Endothelial cell of hepatic sinusoid (primary cell): Measurements from ENCODE around the gene SHF.

Experiments used
- in situ Hi-C: cut with HindIII; loops from 2 replicates; pipeline ENCODE4 v1.10.0; 2017; ENCODE audit warnings: low sequenced_read_pairs

SHF gene

DNA sequence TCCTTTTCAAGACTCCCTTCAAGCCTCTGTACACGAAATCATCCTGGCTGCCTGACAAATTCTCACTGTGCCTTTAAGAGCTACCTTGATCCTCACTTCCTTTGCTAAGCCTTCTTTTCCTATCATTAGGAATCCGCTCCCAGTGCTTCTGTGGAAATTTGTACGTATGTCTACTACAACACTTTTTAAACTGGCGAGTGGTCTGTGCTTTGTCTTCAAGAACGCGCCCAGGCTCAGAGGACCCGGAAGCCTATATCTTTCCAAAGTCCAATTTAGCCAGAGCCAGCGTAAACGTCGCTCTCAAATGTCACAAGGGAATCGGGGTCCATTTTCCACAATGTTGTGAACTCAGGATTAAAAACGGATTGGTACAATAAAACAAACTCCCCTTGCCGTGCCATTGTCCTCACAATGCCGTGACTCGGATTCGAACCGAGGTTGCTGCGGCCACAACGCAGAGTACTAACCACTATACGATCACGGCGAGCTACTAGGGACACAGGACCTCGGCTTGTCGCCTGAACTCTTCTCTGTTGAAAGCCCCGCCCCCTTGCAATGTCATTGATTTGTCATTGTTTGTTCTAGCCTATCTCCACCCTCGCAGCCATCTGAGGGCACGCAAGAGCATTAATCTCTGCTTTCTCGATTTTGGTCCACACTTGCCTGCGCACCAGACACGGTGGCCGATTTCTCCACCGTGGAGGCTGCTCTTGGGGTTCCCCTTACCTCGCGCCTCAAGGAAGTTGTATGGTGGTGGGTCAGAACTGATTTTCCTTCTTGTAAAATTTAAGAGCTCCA, 12.4 kb upstream of the SHF start:
- in situ Hi-C loops = loop anchor here (5.0 kb wide), 2 partner anchors 38 to 212 kb away; no protein-coding TSS in a partner anchor

DNA sequence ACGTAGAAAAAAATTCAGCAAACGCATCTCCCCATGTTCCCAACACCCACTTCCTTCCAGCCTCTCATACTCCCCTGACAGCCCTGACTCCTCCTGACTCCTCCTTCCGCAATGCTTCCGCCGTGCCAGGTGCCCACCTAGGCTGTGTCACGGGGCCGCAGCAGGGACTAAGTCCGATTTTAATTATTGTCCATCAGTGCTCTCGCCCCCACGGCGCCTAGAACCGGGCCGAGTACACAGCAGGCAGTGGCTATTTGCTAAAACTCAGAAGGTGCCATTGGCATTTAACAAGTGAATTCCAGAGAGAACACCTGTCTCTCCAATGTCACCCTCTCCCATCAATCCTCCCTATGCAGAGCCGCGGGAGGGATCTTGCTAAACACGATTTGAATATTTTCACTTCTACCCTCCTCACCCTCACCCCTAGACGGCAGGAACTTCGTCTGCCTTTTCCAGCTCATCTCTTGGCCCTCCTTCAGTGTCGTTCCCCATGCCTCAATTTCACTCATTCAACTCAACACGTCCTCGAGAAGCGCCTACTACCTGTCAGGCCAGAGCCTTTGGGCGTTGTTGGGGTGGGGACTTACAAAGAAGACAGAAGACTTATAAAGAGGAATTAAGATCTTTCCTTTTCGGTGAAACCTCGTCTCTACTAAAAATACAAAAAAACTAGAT, 11.5 kb upstream of the SHF start:
- in situ Hi-C loops = no loop called here

DNA sequence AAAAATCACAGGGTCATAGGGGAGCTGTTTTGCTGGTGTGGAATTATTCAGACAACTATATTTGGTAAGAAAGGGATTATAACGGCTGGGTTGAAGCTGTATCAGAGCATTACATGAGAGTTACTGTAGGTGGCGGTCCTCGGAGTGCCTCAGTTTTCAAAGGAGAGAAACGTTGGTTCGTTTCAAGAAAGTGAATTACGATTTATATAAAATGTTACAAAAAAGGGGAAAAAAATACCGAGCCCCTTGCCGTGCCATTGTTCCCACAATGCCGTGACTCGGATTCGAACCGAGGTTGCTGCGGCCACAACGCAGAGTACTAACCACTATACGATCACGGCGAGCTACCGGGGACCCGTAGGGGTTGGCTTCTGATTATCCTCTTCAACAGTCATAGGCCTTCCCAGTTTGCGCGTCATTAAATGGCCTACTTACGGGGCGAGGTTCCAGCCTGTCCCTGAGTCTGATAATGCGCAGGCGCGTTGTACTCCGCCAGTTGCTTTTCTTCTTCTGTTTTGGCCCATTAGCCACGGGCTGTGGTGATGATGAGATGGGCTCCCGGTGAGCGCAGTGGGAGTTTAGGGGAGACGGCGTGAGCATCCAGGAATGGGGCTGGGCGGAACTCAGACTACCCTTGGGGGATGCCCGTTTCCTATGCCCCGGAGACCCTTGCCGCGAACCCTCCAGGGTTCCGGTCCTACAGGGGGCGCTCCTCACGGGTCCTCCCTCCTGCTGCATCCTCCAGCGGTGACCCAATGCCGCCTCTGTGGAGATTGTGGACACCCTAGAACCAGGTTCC, 10.8 kb upstream of the SHF start:
- in situ Hi-C loops = no loop called here

DNA sequence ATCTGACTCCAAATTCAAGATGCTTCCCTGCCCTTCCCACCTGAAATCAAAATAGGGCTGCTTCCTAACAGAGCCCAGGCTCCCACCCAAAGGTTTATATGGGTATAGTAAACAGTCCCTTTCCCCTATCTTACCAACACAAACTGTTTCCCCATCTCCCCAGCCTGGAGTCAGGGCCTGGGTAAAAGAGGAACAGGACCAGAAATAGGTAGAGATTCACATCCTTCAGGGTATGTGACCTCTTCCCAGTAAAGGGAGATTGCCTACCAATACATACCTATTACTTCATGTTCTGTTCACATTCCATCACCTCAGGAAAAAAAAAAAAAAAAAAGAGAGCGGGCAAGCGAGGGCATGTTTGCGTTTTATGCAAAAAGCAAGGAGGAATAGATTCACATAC, 9.7 kb upstream of the SHF start:
- in situ Hi-C loops = no loop called here

DNA sequence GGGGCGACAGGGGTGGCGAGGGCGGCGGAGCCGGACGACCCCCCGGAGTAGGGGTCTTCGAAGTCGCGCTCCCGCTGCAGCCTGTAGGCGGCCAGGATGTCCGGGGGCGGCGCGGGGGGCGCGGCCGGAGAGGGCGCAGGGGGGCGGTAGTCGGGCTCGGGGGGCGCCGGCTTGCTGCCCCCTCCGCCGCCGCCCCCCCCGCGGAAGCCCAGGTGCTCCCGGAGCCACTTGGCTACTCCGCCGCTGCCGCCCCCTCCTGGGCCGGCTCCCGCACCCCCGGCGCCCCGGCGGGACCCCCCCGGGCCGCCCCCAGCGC, 230 bp downstream of the SHF start:
- in situ Hi-C loops = no loop called here

DNA sequence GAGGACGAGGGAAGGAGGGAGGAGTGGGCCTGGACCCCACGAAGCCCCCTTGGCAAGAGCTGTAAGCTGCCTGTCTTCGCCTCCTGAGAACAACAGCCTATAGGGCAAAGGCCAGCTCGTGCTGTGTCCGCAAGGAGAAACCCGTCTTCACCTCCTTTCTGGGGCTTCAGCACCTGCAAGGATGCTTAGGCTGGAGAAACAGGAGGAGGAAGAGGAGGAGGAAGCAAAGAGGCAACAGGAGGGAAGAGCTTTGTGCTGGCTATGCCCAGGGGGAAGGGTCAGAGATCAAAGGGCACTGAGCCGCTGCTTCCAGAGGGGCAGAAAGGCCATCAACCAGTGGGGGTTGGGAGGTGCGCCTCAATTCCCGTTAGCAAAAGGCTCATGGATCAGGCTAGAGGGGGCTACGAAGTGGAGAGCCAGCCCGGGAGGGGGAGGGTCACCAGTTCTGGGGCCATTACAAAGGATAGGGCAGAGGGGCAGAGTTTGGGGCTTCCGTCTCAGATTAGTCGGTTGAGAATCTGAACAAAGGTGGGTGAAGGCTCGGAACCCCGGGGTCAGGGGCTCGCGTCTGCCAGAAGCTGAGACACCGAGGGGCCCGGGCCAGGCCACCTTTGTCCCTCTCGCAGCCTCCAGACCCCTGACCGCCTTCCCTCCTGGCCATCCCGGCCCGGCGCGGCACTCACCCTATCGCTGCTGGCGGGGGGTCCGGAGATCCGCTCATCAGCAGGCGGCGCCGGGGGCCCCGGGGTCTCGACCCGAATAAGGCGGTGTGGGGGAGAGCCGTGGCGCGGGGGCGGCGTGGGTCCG, 792 bp downstream of the SHF start:
- in situ Hi-C loops = no loop called here

DNA sequence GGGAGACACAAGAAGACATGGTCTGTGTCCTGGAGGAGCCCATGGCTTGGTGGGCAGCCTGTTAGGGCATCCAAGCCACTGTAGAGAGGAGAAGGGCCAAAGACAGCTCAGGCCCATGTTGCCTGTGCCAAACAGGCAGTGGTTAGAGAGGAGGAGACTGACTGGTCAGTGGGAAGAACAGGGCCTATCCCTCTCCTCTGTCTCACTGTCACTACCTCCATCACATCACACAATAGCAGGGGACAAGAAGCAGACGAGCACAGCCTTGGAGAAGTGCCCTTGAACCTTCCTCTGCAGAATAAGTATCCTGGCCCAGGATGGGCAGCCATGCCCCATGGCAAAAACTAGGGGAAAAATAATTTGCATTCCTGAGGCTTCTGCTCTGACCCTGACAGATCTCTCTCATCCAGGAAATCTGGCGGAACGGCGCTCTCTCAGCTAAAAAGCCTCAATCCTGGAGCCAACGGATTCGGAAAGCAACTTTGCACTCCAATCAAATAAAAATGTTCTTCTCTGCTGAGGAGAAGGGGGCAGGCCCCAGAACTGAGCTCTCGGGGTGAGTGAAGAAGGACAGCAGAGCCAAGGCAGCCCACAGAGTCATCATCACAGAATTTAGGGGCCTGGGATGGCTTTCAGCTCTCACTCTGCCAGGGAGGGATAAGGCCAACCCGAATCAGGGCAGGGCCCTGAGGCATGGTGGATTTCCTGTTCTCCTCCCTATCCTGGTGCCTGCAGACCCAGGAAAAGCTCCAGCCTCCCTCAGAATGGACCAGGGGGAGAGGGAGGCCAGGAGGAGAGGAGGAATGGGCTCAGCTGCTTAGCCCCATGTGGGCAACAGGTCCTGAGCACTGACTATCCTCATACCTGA, 1.6 kb downstream of the SHF start:
- in situ Hi-C loops = no loop called here

DNA sequence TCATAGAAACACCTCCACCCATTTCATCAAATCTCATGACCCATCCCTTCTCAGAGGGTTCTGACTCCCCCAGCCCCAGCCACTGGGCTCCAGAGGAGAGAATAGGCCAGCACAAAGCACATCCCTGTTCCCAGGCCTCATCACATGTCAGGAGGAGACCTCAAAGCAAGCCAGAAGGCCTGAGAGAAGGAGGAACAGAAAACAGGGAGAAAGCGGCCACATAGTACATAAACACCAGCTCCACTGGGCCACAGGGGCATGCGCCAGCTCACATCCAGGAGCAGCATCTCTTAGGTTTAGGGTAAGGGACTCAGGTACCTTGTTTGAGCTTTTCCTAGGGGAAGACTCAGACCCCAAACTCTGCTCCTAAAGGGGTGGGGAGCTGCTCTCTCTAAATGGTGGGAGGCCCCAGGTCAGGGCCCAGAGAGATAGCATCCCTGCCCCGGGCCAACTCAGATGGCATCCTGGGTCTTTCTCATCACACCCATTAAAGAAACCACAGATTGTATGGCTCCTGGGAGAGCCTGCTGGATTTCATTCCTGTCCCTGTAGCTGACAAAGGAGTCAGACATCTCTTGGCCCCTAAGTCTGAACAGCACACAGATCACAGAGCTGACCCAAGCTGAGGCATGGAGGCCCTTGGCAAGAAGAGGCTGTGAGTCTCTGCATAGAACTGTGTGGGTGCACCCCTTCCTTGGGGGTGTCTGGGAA, 2.5 kb downstream of the SHF start:
- in situ Hi-C loops = no loop called here

DNA sequence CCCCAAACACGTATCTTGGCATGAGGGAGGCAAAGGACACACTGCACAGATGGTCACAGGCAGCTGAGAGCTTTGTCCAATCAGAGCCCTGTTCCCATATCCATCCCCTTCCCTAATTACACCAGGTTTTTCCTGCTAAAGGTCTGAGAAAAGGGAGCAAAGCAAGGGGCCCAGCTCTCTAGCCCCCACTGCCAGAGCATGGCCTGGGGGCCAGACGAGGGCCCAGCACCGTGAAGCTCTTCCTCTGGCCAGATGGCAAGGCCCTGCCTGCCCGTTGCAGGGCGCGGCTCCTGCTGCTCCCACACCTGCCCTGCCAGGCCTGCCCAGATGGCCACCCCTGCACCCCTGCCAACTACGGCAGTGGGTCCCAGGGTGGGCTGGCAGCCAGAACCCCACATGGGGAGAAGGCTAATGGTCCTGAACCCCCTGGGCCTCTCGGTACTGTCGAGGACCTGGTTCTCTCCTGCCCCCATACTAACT, 3.2 kb downstream of the SHF start:
- in situ Hi-C loops = no loop called here

DNA sequence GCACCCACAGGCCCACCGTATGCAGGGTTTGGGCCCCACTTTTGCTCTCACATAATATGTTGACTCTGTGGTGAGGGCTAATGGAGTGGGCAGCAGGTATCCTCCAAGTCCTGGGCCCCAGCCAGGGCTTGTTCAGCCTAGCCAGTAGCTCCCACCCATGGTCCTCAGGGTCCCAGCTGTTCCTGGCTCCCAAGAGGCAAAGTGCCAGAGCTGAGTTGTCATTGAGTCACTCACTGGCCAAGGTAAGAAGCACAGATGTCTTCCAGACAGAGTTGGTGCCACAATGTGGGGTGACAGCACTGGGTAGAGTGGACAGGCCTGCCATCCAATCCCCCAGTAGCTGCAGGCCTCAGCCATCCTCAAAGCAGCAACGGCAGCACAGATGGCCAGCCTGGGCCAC, 4.3 kb downstream of the SHF start:
- in situ Hi-C loops = no loop called here

DNA sequence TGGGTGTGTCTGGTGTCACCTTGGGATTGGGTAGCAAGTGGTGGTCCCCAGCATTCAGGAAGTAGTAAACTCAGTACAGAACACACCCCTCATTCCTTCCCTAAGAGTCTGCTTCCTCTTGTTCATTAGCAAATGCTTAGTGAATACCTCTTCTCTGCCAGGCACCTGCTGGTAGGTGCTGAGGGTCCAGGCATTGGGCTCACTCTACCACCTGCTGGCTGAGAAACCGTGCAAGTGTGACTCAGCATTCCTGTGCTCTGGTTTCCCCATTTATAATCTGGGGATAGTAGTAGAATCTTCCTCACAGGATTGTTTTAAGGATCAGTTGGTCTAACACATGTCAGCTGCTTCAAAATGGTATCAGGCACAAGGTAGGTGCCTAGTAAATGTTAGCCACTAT, 4.8 kb downstream of the SHF start:
- in situ Hi-C loops = no loop called here

DNA sequence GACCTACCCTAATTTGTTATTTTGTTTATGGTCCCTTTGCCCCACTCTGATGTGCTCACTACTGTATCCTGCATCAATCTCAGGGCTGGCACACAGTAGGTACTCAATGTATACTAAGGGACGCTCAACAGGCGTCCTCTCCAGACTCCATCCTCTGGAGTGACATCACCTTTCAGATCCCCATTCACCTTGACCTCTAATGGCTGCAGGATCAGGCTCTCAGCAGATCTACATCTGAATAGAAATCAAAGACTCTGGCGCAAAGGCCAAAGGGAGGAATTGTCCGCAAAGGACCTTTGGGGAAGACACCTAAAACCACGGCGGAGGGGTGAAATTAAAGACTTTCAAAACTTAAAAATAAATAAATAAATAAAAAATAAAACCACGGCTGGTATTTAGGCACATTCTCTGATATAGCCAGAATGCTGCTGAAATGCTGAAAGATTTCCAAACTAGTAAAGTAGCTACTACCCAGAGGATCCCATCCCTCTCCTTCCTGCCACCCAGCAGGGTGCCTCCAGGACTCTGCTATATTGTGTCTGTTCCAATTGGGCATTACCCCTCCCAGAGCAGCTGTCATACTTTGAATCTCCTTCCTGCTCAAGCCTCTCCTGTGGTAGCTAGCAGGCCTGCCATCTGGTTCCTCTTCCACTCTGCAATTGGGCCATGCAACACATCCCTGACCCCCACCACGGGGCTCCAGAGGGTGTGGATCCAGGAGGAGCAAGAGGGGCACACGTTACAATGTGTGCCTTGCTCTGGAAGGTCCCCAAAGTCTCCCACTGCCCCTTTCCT, 6.1 kb downstream of the SHF start:
- in situ Hi-C loops = no loop called here

DNA sequence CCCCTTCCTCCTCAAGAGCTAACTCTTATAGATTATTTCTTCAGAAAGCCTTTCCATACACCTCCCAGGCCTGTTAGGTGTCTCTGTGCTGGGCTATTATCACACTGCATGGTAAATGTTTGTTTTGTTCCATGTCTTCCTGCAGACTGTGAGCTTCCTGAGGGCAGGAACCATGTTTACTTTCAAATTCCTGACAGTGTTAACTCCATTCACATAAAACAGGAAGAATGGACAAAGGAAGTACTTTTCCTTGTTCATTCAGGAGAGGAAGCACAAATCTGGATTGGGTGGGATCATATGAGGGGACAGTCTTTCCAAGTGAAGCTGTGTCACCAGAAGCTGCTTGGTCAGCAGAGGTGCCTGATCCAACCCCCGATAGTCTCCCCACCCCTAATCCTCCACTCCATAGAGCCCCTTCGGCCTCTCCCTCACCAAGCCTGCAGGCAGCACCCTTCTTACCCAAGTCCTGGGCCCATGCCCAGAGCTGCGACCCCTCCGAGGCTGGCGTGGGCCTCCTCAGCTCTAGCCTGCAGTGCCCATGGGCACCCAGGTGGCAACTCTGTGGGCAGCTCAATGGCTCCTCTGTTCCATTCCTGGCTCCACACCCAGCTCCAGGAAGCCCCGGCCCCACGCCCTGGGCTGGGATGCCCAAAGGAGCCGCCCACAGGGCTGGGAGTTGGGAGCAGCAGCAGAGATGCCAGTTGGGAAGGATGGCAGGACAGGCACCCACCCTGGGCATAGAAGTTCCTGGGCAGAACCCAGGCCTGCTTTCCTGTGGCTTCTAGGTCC, 6.9 kb downstream of the SHF start:
- in situ Hi-C loops = no loop called here

DNA sequence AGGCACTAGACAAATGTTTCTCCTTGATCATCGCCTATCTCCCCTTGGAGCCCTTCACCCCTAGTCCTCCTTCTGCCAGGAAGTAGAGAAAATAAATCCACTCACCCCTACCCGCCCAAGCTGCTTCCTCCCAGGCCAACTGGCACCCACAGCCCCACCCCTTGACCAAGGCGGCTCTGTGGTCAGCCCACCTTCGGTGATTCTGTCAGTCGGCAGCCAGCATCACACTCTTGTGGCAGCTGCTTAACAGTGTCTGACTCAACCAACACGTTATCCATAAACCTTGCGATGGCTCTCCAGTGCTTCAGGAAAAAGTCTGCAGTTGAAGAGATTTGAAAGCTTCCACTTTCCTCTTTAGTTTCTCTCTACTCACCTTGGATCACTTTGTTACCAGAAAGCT, 7.6 kb downstream of the SHF start:
- in situ Hi-C loops = no loop called here

DNA sequence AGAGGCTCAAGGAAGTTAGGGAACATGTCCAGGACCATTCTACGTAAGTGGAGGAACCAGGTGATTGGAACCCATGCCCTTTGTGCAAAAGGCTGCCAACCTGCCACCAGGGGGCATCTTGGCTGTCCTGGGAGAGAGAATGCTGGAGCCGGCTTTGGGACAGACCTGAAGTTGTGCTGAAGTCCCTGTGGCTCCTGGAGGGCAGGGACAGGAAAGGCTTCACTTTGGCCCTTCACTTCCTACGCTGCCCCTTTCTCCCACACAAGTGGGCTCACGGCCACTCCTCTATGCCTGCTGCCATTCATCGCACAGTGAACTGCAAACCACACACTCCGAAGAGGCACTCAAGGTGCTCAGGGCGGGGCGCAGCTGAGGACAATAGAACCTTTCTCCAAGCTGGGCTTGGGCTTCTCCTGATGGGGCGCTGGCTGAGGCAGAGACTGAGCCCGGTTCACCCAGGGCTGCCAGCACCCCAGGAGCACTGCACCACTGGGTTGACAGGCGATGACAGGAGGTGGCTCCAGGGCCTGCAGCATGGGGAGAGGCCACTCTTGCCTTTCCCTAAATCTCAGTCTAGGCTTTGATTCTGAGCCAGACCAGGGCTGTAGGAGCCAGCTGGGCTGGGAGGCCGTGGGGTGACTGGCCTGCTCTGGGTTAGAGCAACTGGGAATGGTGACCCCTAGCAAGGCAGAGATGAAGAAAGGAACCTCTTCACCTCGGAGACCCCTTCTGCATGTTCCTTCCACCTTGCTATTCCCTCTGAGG, 8.4 kb downstream of the SHF start:
- in situ Hi-C loops = no loop called here

DNA sequence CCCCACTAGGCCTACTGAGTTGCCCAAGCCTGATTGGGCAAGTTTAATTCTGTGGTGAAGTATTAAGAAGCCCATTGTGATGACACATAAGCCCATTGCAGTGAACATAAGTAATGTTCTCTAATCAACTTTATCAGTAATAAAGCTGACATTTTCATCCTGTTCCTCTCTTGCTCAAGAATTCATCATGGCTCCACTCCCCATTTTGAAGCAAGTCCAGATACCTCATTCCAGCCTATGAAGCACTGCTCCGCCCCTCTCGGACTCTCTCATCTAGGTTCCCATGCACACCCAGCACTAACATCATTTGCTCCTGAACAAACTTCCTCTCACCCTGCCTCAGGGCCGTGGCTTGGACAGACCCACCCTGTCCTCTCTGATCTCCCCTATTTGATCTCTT, 10.5 kb downstream of the SHF start:
- in situ Hi-C loops = no loop called here

DNA sequence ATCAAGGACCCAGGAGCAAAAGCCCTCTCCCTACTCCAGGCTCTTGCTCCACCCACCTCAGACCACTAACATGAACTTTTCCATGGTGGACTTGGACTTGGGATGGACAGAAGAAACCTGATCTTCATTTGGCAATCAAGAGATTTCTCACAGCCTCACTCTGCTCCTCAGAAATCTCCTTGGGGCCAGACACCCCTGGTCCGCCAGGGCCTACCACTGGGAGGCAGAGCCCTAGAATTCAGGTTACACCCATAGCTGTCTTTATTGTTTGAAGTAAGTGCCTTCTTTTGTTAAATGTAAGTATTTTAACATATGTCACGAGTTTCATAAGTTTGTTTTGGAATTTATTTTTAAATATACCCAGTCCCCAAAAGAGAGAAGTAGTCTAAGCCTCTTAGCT, 13.2 kb downstream of the SHF start:
- in situ Hi-C loops = no loop called here
